Fibroblast of the aortic adventitia (primary cell): ENCODE results near the gene ABTB2. TPM values are rescaled to one million over a fixed set of nuclear protein-coding genes. Genes with fewer than 3 reads are reported as not detected.
A peak's percentile ranks its signal among the peaks of the same experiment; 100 is the strongest.

Source experiments
- DNase-seq: peaks from one replicate; pipeline ENCODE4 v3.0.0-alpha.2; 2010; ENCODE audit warnings: low read depth
- H3K4me3 ChIP-seq: 2 replicates; pipeline ENCODE4 v1.5.1; 2011; ENCODE audit warnings: low read depth, mild to moderate bottlenecking, control low read depth, low read length, moderate library complexity
- total RNA-seq: library from RNA; depleted of rRNA; stranded (reverse); fragments of >200 nt; gene quantifications from 2 replicates; pipeline ENCODE4 v1.2.3, GENCODE V29; 2012; ENCODE audit warnings: low replicate concordance
- TF ChIP-seq, protein P1 (sequence below): IDR thresholded peaks from 2 replicates; pipeline ENCODE4 v1.5.1; 2011; ENCODE audit warnings: mild to moderate bottlenecking, low read length, control low read depth, inconsistent platforms; ENCODE audit not compliant: insufficient read depth

Gene ABTB2
- total RNA-seq, 1 donor = 1.7 TPM

DNA sequence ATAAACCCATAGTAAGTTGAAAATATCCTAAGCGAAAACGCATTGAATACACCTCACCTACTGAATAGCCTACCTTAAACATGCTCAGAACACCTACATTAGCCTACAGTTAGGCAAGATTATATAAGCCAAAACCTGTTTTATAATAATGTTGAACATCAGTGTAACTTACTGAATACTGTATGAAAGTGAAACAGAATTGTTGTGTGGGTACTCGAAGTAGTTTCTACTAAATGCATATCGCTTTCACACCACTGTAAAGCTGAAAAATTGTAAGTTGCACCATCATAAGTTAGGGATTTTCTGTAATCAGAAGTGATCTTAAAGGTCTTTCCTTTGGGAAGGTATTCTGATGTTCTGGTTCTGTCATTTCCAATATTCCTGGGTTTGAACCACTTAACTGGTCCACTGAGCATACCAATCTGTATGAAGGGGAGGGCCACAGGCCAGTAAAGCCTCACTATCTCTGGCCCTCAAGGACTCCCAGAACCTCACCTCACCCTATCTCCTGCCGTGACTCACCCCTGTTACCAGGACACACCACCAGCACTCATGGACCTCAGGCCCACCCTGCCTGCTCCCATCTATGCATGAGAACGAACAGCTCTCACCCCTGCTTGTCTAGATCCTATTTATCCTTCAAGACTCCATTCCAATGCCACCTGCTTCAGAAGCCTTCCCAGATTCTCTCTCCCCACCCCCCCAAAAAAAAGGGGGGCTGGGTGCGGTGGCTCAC lies 182.4 kb downstream of the ABTB2 start:
- no peak overlapping the region for H3K4me3 ChIP-seq
- TF ChIP-seq, protein P1, sequence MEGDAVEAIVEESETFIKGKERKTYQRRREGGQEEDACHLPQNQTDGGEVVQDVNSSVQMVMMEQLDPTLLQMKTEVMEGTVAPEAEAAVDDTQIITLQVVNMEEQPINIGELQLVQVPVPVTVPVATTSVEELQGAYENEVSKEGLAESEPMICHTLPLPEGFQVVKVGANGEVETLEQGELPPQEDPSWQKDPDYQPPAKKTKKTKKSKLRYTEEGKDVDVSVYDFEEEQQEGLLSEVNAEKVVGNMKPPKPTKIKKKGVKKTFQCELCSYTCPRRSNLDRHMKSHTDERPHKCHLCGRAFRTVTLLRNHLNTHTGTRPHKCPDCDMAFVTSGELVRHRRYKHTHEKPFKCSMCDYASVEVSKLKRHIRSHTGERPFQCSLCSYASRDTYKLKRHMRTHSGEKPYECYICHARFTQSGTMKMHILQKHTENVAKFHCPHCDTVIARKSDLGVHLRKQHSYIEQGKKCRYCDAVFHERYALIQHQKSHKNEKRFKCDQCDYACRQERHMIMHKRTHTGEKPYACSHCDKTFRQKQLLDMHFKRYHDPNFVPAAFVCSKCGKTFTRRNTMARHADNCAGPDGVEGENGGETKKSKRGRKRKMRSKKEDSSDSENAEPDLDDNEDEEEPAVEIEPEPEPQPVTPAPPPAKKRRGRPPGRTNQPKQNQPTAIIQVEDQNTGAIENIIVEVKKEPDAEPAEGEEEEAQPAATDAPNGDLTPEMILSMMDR = no peak
- no peak for DNase-seq

DNA sequence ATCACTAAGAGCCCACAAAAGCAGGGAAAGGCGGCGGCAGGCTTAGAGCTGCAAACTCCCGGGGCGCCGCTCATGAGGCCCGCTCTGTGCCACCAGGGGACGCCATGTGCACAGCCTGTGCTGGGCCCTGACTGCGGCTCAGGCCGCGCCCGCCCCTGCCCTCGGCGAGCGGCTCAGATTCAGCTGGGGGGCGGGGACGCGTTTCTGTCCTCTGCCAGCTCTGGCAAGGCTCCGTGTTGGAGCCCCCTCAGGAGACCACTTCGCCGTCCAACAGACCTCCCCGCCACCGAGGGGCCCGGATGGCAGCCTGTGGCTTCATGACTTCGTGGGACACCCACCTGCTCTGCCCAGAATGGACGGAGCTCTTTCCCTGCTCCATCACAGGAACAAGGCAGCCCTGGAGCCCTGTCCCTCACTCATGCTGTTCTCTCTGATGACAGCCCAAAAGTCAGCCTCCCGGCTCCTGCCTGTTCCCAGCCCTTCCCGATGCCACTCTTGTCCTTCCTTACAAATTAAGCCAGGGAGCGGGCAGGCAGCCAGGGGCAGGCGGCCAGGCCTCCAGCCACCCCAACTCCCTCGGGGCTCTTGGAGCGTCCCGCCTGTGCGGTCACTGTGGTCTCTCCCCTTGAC lies 183.3 kb downstream of the ABTB2 start:
- peak; percentile 65 for DNase-seq
- peak overlapping the region; percentile 50 for H3K4me3 ChIP-seq
- TF ChIP-seq, protein P1 = peak; percentile 98

DNA sequence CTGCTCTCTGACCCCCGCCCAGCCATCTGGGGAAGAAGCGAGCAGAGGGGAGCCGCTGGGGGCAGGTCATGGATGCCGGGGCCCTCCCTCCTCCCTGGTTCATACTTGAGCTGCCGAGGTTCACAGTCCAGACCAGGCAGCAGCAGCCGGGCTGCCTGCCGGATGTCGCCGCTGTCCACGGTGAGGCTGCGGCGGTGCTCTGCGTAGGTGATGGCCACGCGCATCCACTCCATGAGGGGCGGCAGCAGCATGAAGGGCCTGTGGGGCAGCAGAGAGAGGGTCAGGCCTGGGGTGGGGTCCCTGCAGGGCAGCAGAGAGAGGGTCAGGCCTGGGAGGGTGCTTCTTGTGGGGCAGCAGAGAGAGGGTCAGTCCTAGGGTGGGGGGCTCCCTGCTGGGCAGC lies 184.8 kb downstream of the ABTB2 start:
- TF ChIP-seq, protein P1 = no peak
- no peak overlapping the region for H3K4me3 ChIP-seq
- DNase-seq = no peak

DNA sequence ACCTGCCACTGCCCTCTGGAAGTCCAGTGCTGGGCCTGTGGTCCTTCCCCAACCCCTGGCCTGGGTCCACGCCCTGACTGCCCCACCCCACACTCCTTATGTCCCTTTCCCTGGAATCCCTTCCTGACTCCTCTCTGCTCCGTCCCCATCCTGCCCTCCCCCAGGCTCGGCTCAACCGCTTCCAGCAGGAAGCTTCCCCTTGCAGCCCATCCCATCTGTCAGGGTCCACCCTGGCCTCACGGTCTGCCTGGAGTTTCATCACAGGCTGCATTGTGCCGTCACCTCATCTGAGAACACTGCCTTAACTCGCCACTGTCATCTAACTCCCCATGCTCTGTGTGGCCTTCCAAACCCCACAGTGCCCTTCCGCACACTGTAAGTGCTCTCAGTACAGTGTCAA lies 188.1 kb downstream of the ABTB2 start:
- TF ChIP-seq, protein P1 = no peak
- no peak for DNase-seq
- H3K4me3 ChIP-seq = no peak overlapping the region

DNA sequence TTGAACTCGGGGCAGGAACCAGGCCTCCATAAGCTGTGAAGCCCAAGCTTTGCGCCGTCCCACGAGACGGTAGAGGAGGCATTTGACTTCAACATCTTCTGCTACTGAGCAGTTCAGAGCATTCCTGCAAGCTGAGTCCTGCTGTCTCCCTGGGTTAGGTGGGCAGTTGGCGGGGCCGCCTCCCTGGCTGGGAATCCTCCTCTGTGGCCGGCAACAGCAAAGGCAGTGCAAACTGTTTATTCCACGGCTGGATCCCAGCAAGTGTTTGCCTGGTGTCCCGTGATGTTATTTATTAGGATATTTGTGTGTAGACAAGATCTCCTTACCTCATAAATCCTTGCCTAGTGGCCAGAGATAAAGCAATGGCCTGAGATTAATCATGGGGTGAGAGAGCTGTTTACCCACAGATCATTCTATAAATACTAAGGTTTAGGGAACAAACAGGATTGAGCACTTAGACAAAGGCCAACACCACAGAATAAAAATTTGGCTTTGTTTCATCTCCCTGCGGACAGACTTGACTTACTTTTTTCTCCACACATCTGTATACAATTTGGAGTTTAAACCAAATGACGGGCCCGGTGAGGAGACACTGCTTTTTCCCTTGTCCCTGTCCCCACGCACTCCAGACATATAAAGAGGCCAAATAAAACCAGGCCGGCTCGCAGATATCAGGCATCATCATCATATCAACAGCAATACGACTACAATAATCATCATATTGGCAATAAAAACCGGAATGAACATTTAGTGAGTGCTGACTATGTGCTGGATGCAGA lies 189.0 kb downstream of the ABTB2 start:
- TF ChIP-seq, protein P1 = no peak
- DNase-seq = no peak
- H3K4me3 ChIP-seq = no peak overlapping the region

DNA sequence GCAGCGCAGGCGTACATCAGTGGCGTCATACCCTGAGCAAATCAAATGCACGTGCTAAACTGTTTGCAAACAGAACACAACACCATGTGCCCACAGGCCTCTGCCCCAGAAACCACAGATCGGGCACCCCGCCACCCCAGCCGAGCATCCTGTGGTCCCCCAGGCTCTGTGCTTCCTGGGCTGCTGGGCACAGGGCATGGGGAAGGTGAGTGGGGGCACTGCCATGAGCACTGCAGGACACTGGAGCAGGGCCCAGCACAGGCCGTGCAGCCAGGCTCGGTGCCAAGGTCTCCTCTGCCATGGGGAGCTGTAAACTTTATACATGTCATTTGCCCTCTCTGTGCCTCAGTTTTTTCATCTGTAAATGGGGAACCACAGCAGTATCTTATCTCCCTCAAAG lies 189.8 kb downstream of the ABTB2 start:
- H3K4me3 ChIP-seq = no peak overlapping the region
- no peak for DNase-seq
- TF ChIP-seq, protein P1 = no peak
